Gastroesophageal sphincter (tissue), 3 donors: ENCODE measurements around the gene ADD3.

Experiments
- CTCF ChIP-seq, 4 experiments: fragments of 200-600 bp in 2 of 4; fragments of 450-650 bp in 2 of 4; sonication (generic) in 1 of 4; IDR thresholded peaks; one replicate each; pipeline ENCODE4 v1.5.1; 2017 to 2019; ENCODE audit warnings: antibody characterized with exemption in 4 of 4, mild to moderate bottlenecking in 2 of 4, moderate library complexity in 2 of 4
- POLR2AphosphoS5 ChIP-seq: sonication (generic); formaldehyde crosslinking; IDR thresholded peaks from one replicate; pipeline ENCODE4 v1.6.1; 2017; ENCODE audit warnings: antibody characterized with exemption

- TF ChIP-seq CTCF (IDR thresholded peaks at IDR 0.05), result no peak
- TF ChIP-seq POLR2AphosphoS5, result no peak
These were observed 50.4 kb downstream of the ADD3 start for GRCh38 chr10:110058212-110058611.
